ENCODE results near the gene FILIP1.

- TF ChIP-seq GATA3 (IDR thresholded peaks at IDR 0.05; ENCODE audit: low read depth, low read length) (no peak), GATA2 (IDR thresholded peaks at IDR 0.05; ENCODE audit: low read depth, low read length) (no peak)
These were observed 2.9 kb downstream of the FILIP1 start for GRCh38 chr6:75490706-75491105.
